OCI-LY1 (cell line): ENCODE results near the gene SCAPER.

Experiments used
- H2AFZ ChIP-seq: fragments of 200-600 bp; sonication (generic), shearing (Covaris generic); 2 replicates; pipeline ENCODE4 v1.6.0; 2014; ENCODE audit warnings: antibody characterized with exemption, mild to moderate bottlenecking, low read length
- H3F3A ChIP-seq: fragments of 200-600 bp; sonication (generic), shearing (Covaris generic); 2 replicates; pipeline ENCODE4 v1.6.0; 2014; ENCODE audit warnings: mild to moderate bottlenecking, antibody characterized with exemption, low read length, moderate library complexity; ENCODE audit not compliant: insufficient read depth
- H3K27ac ChIP-seq: fragments of 200-600 bp; sonication (generic); 2 replicates; pipeline ENCODE4 v1.5.1; 2014; ENCODE audit warnings: low read length, mixed run types, mild to moderate bottlenecking, low read depth; ENCODE audit not compliant: poor library complexity, severe bottlenecking
- H3K27me3 ChIP-seq: fragments of 200-600 bp; sonication (generic); 2 replicates; pipeline ENCODE4 v1.6.0; 2014; ENCODE audit warnings: antibody characterized with exemption, mild to moderate bottlenecking, low read length, moderate library complexity; ENCODE audit not compliant: insufficient read depth
- H3K36me3 ChIP-seq: fragments of 200-600 bp; sonication (generic); 2 replicates; pipeline ENCODE4 v1.6.1; 2014; ENCODE audit warnings: mild to moderate bottlenecking, antibody characterized with exemption, low read length, moderate library complexity, mixed read lengths; ENCODE audit not compliant: insufficient read depth
- H3K4me1 ChIP-seq: fragments of 200-600 bp; sonication (generic); 2 replicates; pipeline ENCODE4 v1.5.1; 2014; ENCODE audit warnings: mild to moderate bottlenecking, low read length, moderate library complexity; ENCODE audit not compliant: insufficient read depth, severe bottlenecking
- H3K4me2 ChIP-seq: fragments of 200-600 bp; sonication (generic), shearing (Covaris generic); 2 replicates; pipeline ENCODE4 v1.6.1; 2014; ENCODE audit warnings: low read length
- H3K4me3 ChIP-seq: fragments of 200-600 bp; sonication (generic); 2 replicates; pipeline ENCODE4 v1.5.1; 2014; ENCODE audit warnings: low read length, low read depth, mild to moderate bottlenecking, mixed read lengths; ENCODE audit not compliant: poor library complexity, severe bottlenecking
- H3K79me2 ChIP-seq: fragments of 200-600 bp; shearing (Covaris generic); 2 replicates; pipeline ENCODE4 v1.6.1; 2016; ENCODE audit warnings: mixed run types, low read length, mixed read lengths; ENCODE audit not compliant: insufficient read depth
- H3K9ac ChIP-seq: fragments of 200-600 bp; sonication (generic), shearing (Covaris generic); 2 replicates; pipeline ENCODE4 v1.6.1; 2014; ENCODE audit warnings: mild to moderate bottlenecking, low read length, mixed read lengths
- H3K9me2 ChIP-seq: fragments of 200-600 bp; sonication (generic), shearing (Covaris generic); 2 replicates; pipeline ENCODE4 v1.6.1; 2014; ENCODE audit warnings: low read depth, mild to moderate bottlenecking, low read length, mixed read lengths
- H3K9me3 ChIP-seq: fragments of 200-600 bp; shearing (Covaris generic); 2 replicates; pipeline ENCODE4 v1.6.1; 2014; ENCODE audit warnings: low read length, mixed read lengths
- H4K20me1 ChIP-seq: fragments of 200-600 bp; sonication (generic), shearing (Covaris generic); 2 replicates; pipeline ENCODE4 v1.6.0; 2016; ENCODE audit warnings: mild to moderate bottlenecking, low read length; ENCODE audit not compliant: insufficient read depth
- EZH2 ChIP-seq: fragments of 200-600 bp; sonication (generic), shearing (Covaris generic); IDR thresholded peaks from 2 replicates; pipeline ENCODE4 v1.8.0; 2017; ENCODE audit warnings: borderline replicate concordance, mixed run types, mild to moderate bottlenecking, antibody characterized with exemption, low read length, moderate library complexity, mixed read lengths
- TF ChIP-seq, protein P1 (sequence below): fragments of 200-600 bp; sonication (generic), shearing (Covaris generic); IDR thresholded peaks from 2 replicates; pipeline ENCODE4 v1.5.1; 2017; ENCODE audit warnings: mild to moderate bottlenecking, antibody characterized with exemption, low read length, moderate library complexity, mixed read lengths

Gene SCAPER

DNA sequence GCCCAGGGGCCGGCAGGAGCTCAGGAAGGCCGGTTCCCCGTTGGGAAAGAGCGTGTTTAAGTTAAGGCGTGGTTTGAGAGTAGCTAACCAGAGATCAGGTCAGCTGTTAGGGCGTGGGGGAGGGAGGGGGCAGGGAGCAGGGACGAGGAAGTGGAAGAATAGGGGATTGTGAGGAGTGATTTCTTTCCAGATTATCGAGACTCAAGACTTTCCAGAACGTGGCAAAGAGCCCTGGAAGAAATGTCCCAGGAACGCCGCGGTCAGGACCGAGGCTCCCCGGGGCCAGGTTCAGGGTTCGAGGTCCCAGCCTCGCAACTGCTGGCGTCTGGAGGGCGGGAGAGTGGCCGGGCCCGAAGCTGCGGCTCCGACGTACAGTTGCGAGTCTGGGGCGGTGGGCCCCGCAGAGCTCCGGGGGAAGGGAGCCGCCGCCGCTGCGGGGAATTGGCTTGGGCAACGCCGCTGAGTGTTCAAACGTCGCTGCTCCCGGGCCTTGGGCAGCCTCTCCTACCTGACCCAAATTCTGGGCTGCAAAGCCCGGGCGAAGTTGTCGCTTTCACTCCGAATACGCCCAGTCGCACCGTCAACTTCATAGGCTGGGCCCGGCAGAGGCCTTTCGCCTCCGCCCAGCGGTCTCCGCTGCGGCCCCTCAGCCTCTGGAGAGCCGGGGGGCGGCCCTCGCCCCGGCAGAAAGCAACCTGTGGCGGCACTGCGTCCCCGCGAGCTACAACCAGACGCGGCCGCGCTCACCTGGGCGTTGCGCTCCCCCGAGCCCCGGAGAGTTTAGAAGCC is 559.1 kb downstream of the SCAPER start:
- Histone ChIP-seq H3K27ac (no peak overlapping the region), H3K79me2 (no peaks in the 10 kb centered on the region), H3K4me2 (peak overlapping the region; percentile 48), H3K4me1 (peaks cover 7% of the 10 kb centered on the region), H4K20me1 (no peaks in the 10 kb centered on the region), H3K27me3 (peaks cover 5% of the 10 kb centered on the region), H3K4me3 (no peak overlapping the region), H3F3A (no peaks in the 10 kb centered on the region), H3K9ac (no peak overlapping the region), H3K9me3 (no peaks in the 10 kb centered on the region), H2AFZ (no peak overlapping the region), H3K9me2 (no peaks in the 10 kb centered on the region), H3K36me3 (no peaks in the 10 kb centered on the region)
- no peak for TF ChIP-seq EZH2
- TF ChIP-seq, protein P1, sequence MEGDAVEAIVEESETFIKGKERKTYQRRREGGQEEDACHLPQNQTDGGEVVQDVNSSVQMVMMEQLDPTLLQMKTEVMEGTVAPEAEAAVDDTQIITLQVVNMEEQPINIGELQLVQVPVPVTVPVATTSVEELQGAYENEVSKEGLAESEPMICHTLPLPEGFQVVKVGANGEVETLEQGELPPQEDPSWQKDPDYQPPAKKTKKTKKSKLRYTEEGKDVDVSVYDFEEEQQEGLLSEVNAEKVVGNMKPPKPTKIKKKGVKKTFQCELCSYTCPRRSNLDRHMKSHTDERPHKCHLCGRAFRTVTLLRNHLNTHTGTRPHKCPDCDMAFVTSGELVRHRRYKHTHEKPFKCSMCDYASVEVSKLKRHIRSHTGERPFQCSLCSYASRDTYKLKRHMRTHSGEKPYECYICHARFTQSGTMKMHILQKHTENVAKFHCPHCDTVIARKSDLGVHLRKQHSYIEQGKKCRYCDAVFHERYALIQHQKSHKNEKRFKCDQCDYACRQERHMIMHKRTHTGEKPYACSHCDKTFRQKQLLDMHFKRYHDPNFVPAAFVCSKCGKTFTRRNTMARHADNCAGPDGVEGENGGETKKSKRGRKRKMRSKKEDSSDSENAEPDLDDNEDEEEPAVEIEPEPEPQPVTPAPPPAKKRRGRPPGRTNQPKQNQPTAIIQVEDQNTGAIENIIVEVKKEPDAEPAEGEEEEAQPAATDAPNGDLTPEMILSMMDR, result no peak

DNA sequence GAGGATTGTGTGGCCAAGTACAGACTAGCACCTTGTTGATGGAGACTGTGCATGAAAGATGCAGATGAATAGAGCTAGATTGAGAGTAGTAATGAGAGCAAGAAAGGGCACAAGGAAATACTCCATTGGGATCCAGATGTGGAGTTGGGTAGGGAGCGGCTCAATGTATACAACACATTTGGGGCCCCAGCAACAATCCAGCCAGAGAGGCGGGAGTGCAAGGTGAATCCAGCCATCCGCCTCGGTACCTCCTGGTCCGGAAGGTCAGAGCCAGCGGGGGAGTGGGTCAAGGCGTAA is 559.6 kb downstream of the SCAPER start:
- Histone ChIP-seq H3K4me3 (no peak overlapping the region), H4K20me1 (no peaks in the 10 kb centered on the region), H3K9ac (no peak overlapping the region), H3K9me3 (no peaks in the 10 kb centered on the region), H2AFZ (no peak overlapping the region), H3K4me2 (no peak overlapping the region), H3K36me3 (no peaks in the 10 kb centered on the region), H3K9me2 (no peaks in the 10 kb centered on the region), H3K27ac (no peak overlapping the region), H3K27me3 (peaks cover 5% of the 10 kb centered on the region), H3K4me1 (peaks cover 12% of the 10 kb centered on the region), H3F3A (no peaks in the 10 kb centered on the region), H3K79me2 (no peaks in the 10 kb centered on the region)
- TF ChIP-seq, protein P1, result no peak
- no peak for TF ChIP-seq EZH2

DNA sequence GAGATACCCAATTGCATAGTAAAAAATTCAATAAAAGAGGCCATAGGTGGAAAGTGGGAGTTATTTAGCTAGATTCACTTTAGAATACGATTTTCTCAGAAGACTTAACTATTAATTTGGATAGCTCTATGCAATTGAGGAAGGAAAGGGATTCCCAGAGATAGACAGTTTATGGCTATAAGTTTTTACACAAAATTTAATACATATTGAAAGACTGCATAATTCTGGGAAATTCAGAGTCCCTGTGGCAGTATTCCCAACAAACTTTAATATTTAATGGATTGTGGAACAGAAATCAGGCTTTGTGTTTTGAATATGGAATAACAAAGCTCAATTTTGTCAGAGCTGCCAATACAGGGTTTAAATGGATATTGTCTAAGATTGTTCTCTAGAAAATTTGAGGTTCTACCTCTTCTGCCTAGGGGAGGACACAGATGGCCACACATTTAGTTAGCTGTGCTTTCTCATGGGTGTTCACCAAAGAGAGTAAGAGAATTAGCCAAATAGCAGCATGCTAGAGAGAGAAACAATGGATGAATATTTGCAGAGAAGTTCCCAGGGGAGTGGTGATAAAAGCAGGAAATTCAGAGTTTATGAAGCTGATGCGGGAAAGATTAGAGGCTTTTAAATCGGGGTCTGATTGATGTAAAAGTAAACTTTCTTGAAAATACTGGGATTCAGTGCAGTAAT is 560.1 kb downstream of the SCAPER start:
- H3K79me2 ChIP-seq, result no peaks in the 10 kb centered on the region
- TF ChIP-seq, protein P1, result no peak
- no peak for TF ChIP-seq EZH2
- H2AFZ ChIP-seq, result no peak overlapping the region
- H4K20me1 ChIP-seq, result no peaks in the 10 kb centered on the region
- H3K36me3 ChIP-seq, result no peaks in the 10 kb centered on the region
- H3K9me3 ChIP-seq, result no peaks in the 10 kb centered on the region
- no peaks in the 10 kb centered on the region for H3F3A ChIP-seq
- no peak overlapping the region for H3K9ac ChIP-seq
- H3K4me1 ChIP-seq, result peaks cover 16% of the 10 kb centered on the region
- no peaks in the 10 kb centered on the region for H3K9me2 ChIP-seq
- H3K4me2 ChIP-seq, result no peak overlapping the region
- H3K27me3 ChIP-seq, result peaks cover 5% of the 10 kb centered on the region
- no peak overlapping the region for H3K27ac ChIP-seq
- no peak overlapping the region for H3K4me3 ChIP-seq
